ENCODE data around the gene KBTBD8. TPM values are rescaled to one million over a fixed set of nuclear protein-coding genes. Genes with fewer than 3 reads are reported as not detected.
A peak's percentile ranks its signal among the peaks of the same experiment; 100 is the strongest.

Gene KBTBD8
- total and polyA plus RNA-seq, 2 of the 8 experiments (the other 6 are each of a cell fraction or from before 2014, with no cell fraction given), result 3.2 to 23.9 TPM

GRCh38 chr3:66983101-66983500 is 15.0 kb upstream of the KBTBD8 start:
- Histone ChIP-seq H2BK15ac (ENCODE audit: low read length) (no peak overlapping the region), H3K9me3 (ENCODE audit: insufficient read depth in 2 of 2, low read depth in 1 of 2, low read length in 1 of 2) (no peaks in the 10 kb centered on the region), H2BK120ac (replicated peaks; ENCODE audit: low read depth, low read length) (peak overlapping the region; percentile 60), H3K23me2 (ENCODE audit: low read depth, low read length) (no peaks in the 10 kb centered on the region), H3K4me3 (ENCODE audit: extremely low read depth in 1 of 4, insufficient read depth in 2 of 4, low read depth in 3 of 4, low read length in 4 of 4) (no peak overlapping the region), H3K27ac (ENCODE audit: low read depth, low read length) (no peak overlapping the region), H3K4ac (replicated peaks; ENCODE audit: insufficient read length, low read depth, low read length) (no peak overlapping the region), H2AK5ac (ENCODE audit: low read depth, low read length) (no peak overlapping the region), H2AFZ (ENCODE audit: low read length) (no peak overlapping the region), H3K4me2 (ENCODE audit: insufficient read depth in 1 of 2, low read depth in 2 of 2, low read length in 2 of 2) (no peak overlapping the region), H3K79me1 (ENCODE audit: low read depth, low read length) (no peaks in the 10 kb centered on the region), H3K36me3 (ENCODE audit: control insufficient read depth in 2 of 4, insufficient read depth in 4 of 4, low read length in 3 of 4) (no peaks in the 10 kb centered on the region), H3K79me2 (ENCODE audit: control insufficient read depth in 1 of 2, insufficient read depth in 2 of 2, low read length in 2 of 2) (no peaks in the 10 kb centered on the region), H3K56ac (replicated peaks; ENCODE audit: insufficient read length, low read depth, low read length) (no peak overlapping the region), H2BK20ac (ENCODE audit: low read length) (no peak overlapping the region), H3K14ac (ENCODE audit: insufficient read length) (no peak overlapping the region), H3K23ac (ENCODE audit: insufficient read length) (no peak overlapping the region), H4K91ac (replicated peaks; ENCODE audit: insufficient read length, low read length) (no peak overlapping the region), H3K9ac (replicated peaks in 1 of 4; ENCODE audit: extremely low read depth in 1 of 4, low read depth in 3 of 4, low read length in 3 of 4) (no peak overlapping the region), H2BK5ac (ENCODE audit: low read depth, low read length) (no peak overlapping the region), H3K27me3 (replicated peaks in 1 of 4; ENCODE audit: control insufficient read depth in 3 of 4, extremely low read depth in 1 of 4, insufficient read depth in 3 of 4, low read length in 3 of 4) (no peaks in the 10 kb centered on the region), H4K8ac (ENCODE audit: extremely low read depth, insufficient read depth, low read length) (no peak overlapping the region), H3K18ac (ENCODE audit: extremely low read depth, low read length) (no peak overlapping the region), H4K5ac (ENCODE audit: insufficient read length, low read depth, low read length) (no peak overlapping the region), H3K4me1 (replicated peaks in 1 of 4; ENCODE audit: control insufficient read depth in 3 of 4, insufficient read depth in 4 of 4, low read length in 3 of 4) (peaks cover 0 to 5% (median 2%) of the 10 kb centered on the region in 4 experiments; a peak in 3 of 7 replicates), H4K20me1 (replicated peaks in 1 of 2; ENCODE audit: control insufficient read depth in 1 of 2, insufficient read depth in 2 of 2, low read length in 2 of 2) (no peaks in the 10 kb centered on the region), H2BK12ac (ENCODE audit: low read depth, low read length) (no peak overlapping the region)
- FAIRE-seq (peak; percentile 24), DNase-seq (ENCODE audit: low read depth in 1 of 2, low spot score in 2 of 2) (no peak)
- ChIA-PET POLR2A (ENCODE audit: partially characterized antibody) (no interaction called here), CTCF (ENCODE audit: partially characterized antibody) (interaction anchor here (0.6 to 4.9 kb wide), 11 partner anchors 8 to 1629 kb away, joined by 3 to 38 read pairs (median 3); partner anchors contain the start of gene KBTBD8)
- TF ChIP-seq CBX5 (IDR thresholded peaks at IDR 0.05; ENCODE audit: low read depth, low read length) (no peak), CTCF (IDR thresholded peaks at IDR 0.05; ENCODE audit: control extremely low read depth in 1 of 3, insufficient read depth in 1 of 3, low read depth in 1 of 3, low read length in 3 of 3) (peak; percentile 23 to 53 (median 27))
- WGBS, 2 experiments (ENCODE audit: extremely low coverage in 1 of 2, insufficient coverage in 1 of 2, insufficient read length in 1 of 2, insufficient replicate concordance in 2 of 2, low coverage in 1 of 2, low lambda C conversion rate in 2 of 2, missing lambda C conversion rate in 1 of 2), result 82% methylated on average over 2 of the region's 2 CpGs; no CpG with 5 or more reads in 1 of the 2 experiments
